ELR (cell line): ENCODE data around the gene HPCAL1.
A peak's percentile ranks its signal among the peaks of the same experiment; 100 is the strongest.
"Not testable (repeated sequence)": the region's sequence is repeated elsewhere in the genome, so short reads cannot be mapped to it uniquely, and the experiment has no call there.

ENCODE experiments used
- DNase-seq: peaks from one replicate; pipeline ENCODE4 v3.0.0-alpha.2; 2015; ENCODE audit warnings: low read depth

HPCAL1 gene

GRCh38 chr2:10442469-10443126 lies 139.9 kb downstream of the HPCAL1 start:
- not testable (repeated sequence) for DNase-seq

- DNase-seq, result peak; percentile 64
Observed at GRCh38 chr2:10444463-10444862, 141.8 kb downstream of the HPCAL1 start.

GRCh38 chr2:10446631-10447030 lies 143.9 kb downstream of the HPCAL1 start:
- DNase-seq, result no peak

GRCh38 chr2:10447300-10447894 lies 144.7 kb downstream of the HPCAL1 start:
- DNase-seq, result peak; percentile 44

- DNase-seq, result peak; percentile 92
Observed at GRCh38 chr2:10447895-10448575, 145.3 kb downstream of the HPCAL1 start, which contains the start of gene ODC1. ODC1 (minus strand) TSS chr2:10448327; CDS start chr2:10445032, 3,295 bp downstream.

GRCh38 chr2:10448576-10449485 lies 146.1 kb downstream of the HPCAL1 start:
- peak; percentile 88 for DNase-seq

- no peak for DNase-seq
Observed at GRCh38 chr2:10449486-10449831, 146.8 kb downstream of the HPCAL1 start.

GRCh38 chr2:10449838-10450691 lies 147.4 kb downstream of the HPCAL1 start:
- no peak for DNase-seq

- no peak for DNase-seq
Observed at GRCh38 chr2:10451819-10452218, 149.1 kb downstream of the HPCAL1 start.

- peak; percentile 95 for DNase-seq
Observed at GRCh38 chr2:10452312-10452711, 149.6 kb downstream of the HPCAL1 start.

GRCh38 chr2:10452956-10453904 lies 150.5 kb downstream of the HPCAL1 start:
- DNase-seq, result no peak

GRCh38 chr2:10453905-10454298 lies 151.2 kb downstream of the HPCAL1 start:
- no peak for DNase-seq

GRCh38 chr2:10454505-10454904 lies 151.8 kb downstream of the HPCAL1 start:
- DNase-seq, result no peak

- not testable (repeated sequence) for DNase-seq
Observed at GRCh38 chr2:10457195-10457594, 154.5 kb downstream of the HPCAL1 start.

- peak; percentile 30 for DNase-seq
Observed at GRCh38 chr2:10457846-10458598, 155.3 kb downstream of the HPCAL1 start.

GRCh38 chr2:10460366-10460796 lies 157.7 kb downstream of the HPCAL1 start:
- no peak for DNase-seq

- no peak for DNase-seq
Observed at GRCh38 chr2:10462178-10463083, 159.7 kb downstream of the HPCAL1 start.

GRCh38 chr2:10465910-10466309 lies 163.2 kb downstream of the HPCAL1 start:
- DNase-seq, result no peak
